Vagina (tissue), 2 donors: ENCODE results near the gene LPIN1. TPM values are rescaled to one million over a fixed set of nuclear protein-coding genes. Genes with fewer than 3 reads are reported as not detected.

ENCODE experiments used
- DNase-seq, 2 donors: peaks; one replicate each; pipeline ENCODE4 v3.0.0-alpha.2; 2017; ENCODE audit errors: extremely low spot score in 2 of 2
- H3K27ac ChIP-seq: fragments of 200-600 bp; sonication (generic); one replicate; pipeline ENCODE4 v1.5.1; 2019
- H3K27me3 ChIP-seq: fragments of 200-600 bp; sonication (generic); one replicate; pipeline ENCODE4 v1.5.1; 2019
- H3K36me3 ChIP-seq, 2 donors: fragments of 200-600 bp; sonication (generic); one replicate each; pipeline ENCODE4 v1.5.1; 2017 to 2019
- H3K4me1 ChIP-seq: fragments of 200-600 bp; sonication (generic); one replicate; pipeline ENCODE4 v1.5.1; 2019
- H3K4me3 ChIP-seq, 2 donors: fragments of 200-600 bp; sonication (generic); 1 replicate in 1 of 2; 2 replicates in 1 of 2; pipeline ENCODE4 v1.5.1; 2016 to 2019
- H3K9me3 ChIP-seq: fragments of 200-600 bp; sonication (generic); one replicate; pipeline ENCODE4 v1.5.1; 2019
- POLR2A ChIP-seq, 2 donors: fragments of 450-650 bp; IDR thresholded peaks; one replicate each; pipeline ENCODE4 v1.6.1; 2017; ENCODE audit warnings: antibody characterized with exemption in 2 of 2, mild to moderate bottlenecking in 2 of 2, moderate library complexity in 2 of 2
- POLR2AphosphoS5 ChIP-seq, 2 donors: sonication (generic); formaldehyde crosslinking; IDR thresholded peaks; one replicate each; pipeline ENCODE4 v1.9.0; 2017; ENCODE audit warnings: antibody characterized with exemption in 2 of 2, mild to moderate bottlenecking in 2 of 2, low read depth in 1 of 2; ENCODE audit not compliant: insufficient read depth in 1 of 2
- intact Hi-C: fragments of 100-400 bp; cut with DNase I; formaldehyde crosslinking; loops from one replicate; pipeline ENCODE4 v1.15.1; 2023
- total RNA-seq: library from RNA; depleted of rRNA; stranded (reverse); fragments of >200 nt; gene quantifications from one replicate; pipeline ENCODE4 v1.2.3, GENCODE V29; 2016
- TF ChIP-seq, protein P1 (sequence below), 3 experiments: fragments of 450-650 bp in 2 of 3; fragments of 200-600 bp in 1 of 3; sonication (generic) in 1 of 3; IDR thresholded peaks; one replicate each; pipeline ENCODE4 v1.5.1; 2017 to 2019; ENCODE audit warnings: antibody characterized with exemption in 3 of 3, mild to moderate bottlenecking in 2 of 3, moderate library complexity in 2 of 3

Gene LPIN1
- total RNA-seq, 1 donor from 2014 or later = 67.5 TPM

DNA sequence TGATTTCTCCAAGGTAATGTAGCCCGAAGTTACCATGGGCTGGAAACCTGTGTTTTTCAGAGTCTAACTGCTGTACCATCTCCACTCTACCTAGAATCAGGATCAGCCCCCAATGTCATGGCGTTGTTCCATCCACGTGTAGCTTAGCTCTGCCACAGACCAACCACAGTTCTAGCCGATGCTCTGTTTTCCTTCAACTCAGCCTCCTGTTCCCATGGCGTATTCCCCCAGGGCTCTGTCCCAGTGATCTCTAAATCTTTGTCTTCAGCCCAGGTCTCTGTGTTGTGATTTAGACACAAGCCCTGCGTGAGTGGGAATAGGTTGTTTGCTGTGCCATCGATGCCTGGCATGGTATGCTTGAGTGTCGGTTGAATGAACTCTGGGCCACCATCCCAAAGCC is 53.4 kb downstream of the LPIN1 start:
- peak in 1 of 2 donors; percentile 58 for DNase-seq
- H3K27me3 ChIP-seq = no peaks in the 10 kb centered on the region
- H3K4me1 ChIP-seq = no peaks in the 10 kb centered on the region
- peaks cover 0 to 48% of the 10 kb centered on the region in 2 donors for H3K36me3 ChIP-seq
- no peak overlapping the region for H3K27ac ChIP-seq
- TF ChIP-seq POLR2A (IDR thresholded peaks at IDR 0.05) (no peak), POLR2AphosphoS5 (IDR thresholded peaks at IDR 0.05; ENCODE audit: insufficient read depth in 1 of 2, low read depth in 1 of 2) (no peak)
- TF ChIP-seq, protein P1, sequence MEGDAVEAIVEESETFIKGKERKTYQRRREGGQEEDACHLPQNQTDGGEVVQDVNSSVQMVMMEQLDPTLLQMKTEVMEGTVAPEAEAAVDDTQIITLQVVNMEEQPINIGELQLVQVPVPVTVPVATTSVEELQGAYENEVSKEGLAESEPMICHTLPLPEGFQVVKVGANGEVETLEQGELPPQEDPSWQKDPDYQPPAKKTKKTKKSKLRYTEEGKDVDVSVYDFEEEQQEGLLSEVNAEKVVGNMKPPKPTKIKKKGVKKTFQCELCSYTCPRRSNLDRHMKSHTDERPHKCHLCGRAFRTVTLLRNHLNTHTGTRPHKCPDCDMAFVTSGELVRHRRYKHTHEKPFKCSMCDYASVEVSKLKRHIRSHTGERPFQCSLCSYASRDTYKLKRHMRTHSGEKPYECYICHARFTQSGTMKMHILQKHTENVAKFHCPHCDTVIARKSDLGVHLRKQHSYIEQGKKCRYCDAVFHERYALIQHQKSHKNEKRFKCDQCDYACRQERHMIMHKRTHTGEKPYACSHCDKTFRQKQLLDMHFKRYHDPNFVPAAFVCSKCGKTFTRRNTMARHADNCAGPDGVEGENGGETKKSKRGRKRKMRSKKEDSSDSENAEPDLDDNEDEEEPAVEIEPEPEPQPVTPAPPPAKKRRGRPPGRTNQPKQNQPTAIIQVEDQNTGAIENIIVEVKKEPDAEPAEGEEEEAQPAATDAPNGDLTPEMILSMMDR (IDR thresholded peaks at IDR 0.05) = no peak
- intact Hi-C loops = no loop called here
- no peaks in the 10 kb centered on the region for H3K9me3 ChIP-seq
- H3K4me3 ChIP-seq = no peak overlapping the region

GRCh38 chr2:11802782-11803191 is 56.4 kb downstream of the LPIN1 start:
- Histone ChIP-seq H3K36me3 (peaks cover 0 to 53% of the 10 kb centered on the region in 2 donors), H3K9me3 (no peaks in the 10 kb centered on the region), H3K4me1 (no peaks in the 10 kb centered on the region), H3K27ac (no peak overlapping the region), H3K27me3 (no peaks in the 10 kb centered on the region), H3K4me3 (no peak overlapping the region)
- DNase-seq = peak; percentile 81 to 84
- intact Hi-C loops = no loop called here
- TF ChIP-seq POLR2A (IDR thresholded peaks at IDR 0.05) (no peak), POLR2AphosphoS5 (IDR thresholded peaks at IDR 0.05; ENCODE audit: insufficient read depth in 1 of 2, low read depth in 1 of 2) (no peak)
- TF ChIP-seq, protein P1 (IDR thresholded peaks at IDR 0.05) = no peak

GRCh38 chr2:11805024-11805423 is 58.6 kb downstream of the LPIN1 start:
- Histone ChIP-seq H3K36me3 (peaks cover 0 to 48% of the 10 kb centered on the region in 2 donors), H3K4me3 (no peak overlapping the region), H3K4me1 (no peaks in the 10 kb centered on the region), H3K27ac (no peak overlapping the region), H3K27me3 (no peaks in the 10 kb centered on the region), H3K9me3 (no peaks in the 10 kb centered on the region)
- no peak for TF ChIP-seq POLR2A (IDR thresholded peaks at IDR 0.05)
- TF ChIP-seq, protein P1 (IDR thresholded peaks at IDR 0.05) = no peak
- TF ChIP-seq POLR2AphosphoS5 (IDR thresholded peaks at IDR 0.05; ENCODE audit: insufficient read depth in 1 of 2, low read depth in 1 of 2) = no peak
- intact Hi-C loops = no loop called here
- DNase-seq = peak; percentile 22 to 47

GRCh38 chr2:11805920-11806319 is 59.5 kb downstream of the LPIN1 start:
- peaks cover 0 to 48% of the 10 kb centered on the region in 2 donors for H3K36me3 ChIP-seq
- no peaks in the 10 kb centered on the region for H3K9me3 ChIP-seq
- DNase-seq = peak; percentile 37 to 46
- no peaks in the 10 kb centered on the region for H3K4me1 ChIP-seq
- intact Hi-C loops = no loop called here
- H3K27me3 ChIP-seq = no peaks in the 10 kb centered on the region
- TF ChIP-seq POLR2A (IDR thresholded peaks at IDR 0.05) (no peak), POLR2AphosphoS5 (IDR thresholded peaks at IDR 0.05; ENCODE audit: insufficient read depth in 1 of 2, low read depth in 1 of 2) (no peak)
- TF ChIP-seq, protein P1 (IDR thresholded peaks at IDR 0.05) = no peak
- no peak overlapping the region for H3K4me3 ChIP-seq
- H3K27ac ChIP-seq = no peak overlapping the region

DNA sequence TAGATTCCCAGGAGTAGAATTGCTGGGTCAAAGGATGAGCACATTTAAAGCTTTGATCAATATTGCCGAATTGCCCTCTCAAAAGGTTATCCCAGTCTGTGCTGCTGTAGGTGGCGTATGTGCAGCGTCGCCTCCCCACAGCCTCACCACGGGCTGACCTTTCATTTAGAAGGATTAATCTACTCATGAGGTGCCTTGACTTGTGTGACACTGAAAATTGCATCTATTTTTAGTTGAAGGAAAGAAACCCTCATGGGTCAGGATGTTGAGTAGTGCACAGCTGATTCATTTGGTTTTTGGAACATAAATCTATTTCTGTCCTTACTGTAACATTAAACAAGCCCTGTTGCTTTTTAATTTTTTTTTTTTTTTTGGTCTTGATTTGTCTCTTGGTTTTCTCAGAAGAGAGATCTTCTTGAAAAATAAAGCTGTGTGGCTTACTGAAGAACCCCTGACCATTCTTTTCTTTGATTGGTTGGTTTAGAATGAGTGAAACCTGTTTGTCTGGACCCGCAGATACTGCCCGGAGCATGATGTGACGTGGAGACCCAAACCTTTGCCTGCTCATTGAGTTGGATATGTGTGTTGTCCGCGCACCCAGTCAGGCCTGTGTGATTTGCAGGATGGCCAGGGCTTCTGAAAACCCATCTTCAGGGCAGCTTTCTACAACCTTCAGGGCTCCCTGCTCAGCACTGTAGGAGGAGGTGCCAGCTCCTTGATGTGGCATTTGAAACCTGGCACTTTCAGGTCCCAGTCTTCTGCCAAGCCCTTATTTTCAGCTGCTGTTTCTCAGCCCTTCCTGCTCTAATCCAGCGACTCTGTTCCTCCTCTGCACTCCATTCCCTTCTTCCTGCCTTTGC is 61.0 kb downstream of the LPIN1 start:
- Histone ChIP-seq H3K4me1 (no peaks in the 10 kb centered on the region), H3K4me3 (no peak overlapping the region), H3K27me3 (no peaks in the 10 kb centered on the region), H3K9me3 (no peaks in the 10 kb centered on the region), H3K27ac (no peak overlapping the region), H3K36me3 (peaks cover 0 to 48% of the 10 kb centered on the region in 2 donors)
- intact Hi-C loops = no loop called here
- TF ChIP-seq POLR2A (IDR thresholded peaks at IDR 0.05) = no peak
- TF ChIP-seq POLR2AphosphoS5 (IDR thresholded peaks at IDR 0.05; ENCODE audit: insufficient read depth in 1 of 2, low read depth in 1 of 2) = no peak
- TF ChIP-seq, protein P1 (IDR thresholded peaks at IDR 0.05) = no peak
- DNase-seq = peak; percentile 47 to 77
